H1 (cell line): ENCODE data around the gene COG7. TPM values are rescaled to one million over a fixed set of nuclear protein-coding genes. Genes with fewer than 3 reads are reported as not detected.
A peak's percentile ranks its signal among the peaks of the same experiment; 100 is the strongest.

ENCODE experiments used
- CTCF ChIA-PET: fragments of 300-600 bp; sonication (Branson Sonifier 250); formaldehyde crosslinking; loops from one replicate; lab custom pipeline; 2021; ENCODE audit not compliant: partially characterized antibody; lab: Charles Lee
- POLR2A ChIA-PET: fragments of 300-600 bp; sonication (Branson Sonifier 250); formaldehyde crosslinking; loops from one replicate; lab custom pipeline; 2021; ENCODE audit warnings: inconsistent platforms; ENCODE audit not compliant: partially characterized antibody; lab: Charles Lee
- DNase-seq, 2 experiments: peaks; one replicate each; pipeline versions ENCODE4 v3.0.0 to v3.0.0-alpha.2; 2010 to 2022; ENCODE audit warnings: low spot score in 2 of 2, low read depth in 1 of 2, mixed read lengths in 1 of 2
- FAIRE-seq: peaks from 2 replicates; lab custom pipeline; 2011; peaks lifted over from hg19 to GRCh38; lab: Jason Lieb, UNC
- H2AFZ ChIP-seq: 2 replicates; pipeline ENCODE4 v1.8.1; 2012; ENCODE audit warnings: low read length, inconsistent platforms
- H2AK5ac ChIP-seq: 2 replicates; pipeline ENCODE4 v1.6.1; 2013; ENCODE audit warnings: low read depth, low read length
- H2BK120ac ChIP-seq: replicated peaks from 2 replicates; pipeline ENCODE3; 2013; ENCODE audit warnings: low read depth, low read length, inconsistent platforms
- H2BK12ac ChIP-seq: 2 replicates; pipeline ENCODE4 v1.6.1; 2013; ENCODE audit warnings: low read depth, low read length
- H2BK15ac ChIP-seq: 2 replicates; pipeline ENCODE4 v1.6.1; 2013; ENCODE audit warnings: low read length
- H2BK20ac ChIP-seq: 2 replicates; pipeline ENCODE4 v1.6.1; 2013; ENCODE audit warnings: low read length
- H2BK5ac ChIP-seq: 2 replicates; pipeline ENCODE4 v1.6.1; 2013; ENCODE audit warnings: low read depth, low read length
- H3K14ac ChIP-seq: 2 replicates; pipeline ENCODE4 v1.6.1; 2013; ENCODE audit warnings: inconsistent platforms; ENCODE audit not compliant: insufficient read length
- H3K18ac ChIP-seq: 2 replicates; pipeline ENCODE4 v1.6.1; 2013; ENCODE audit warnings: low read length; ENCODE audit errors: extremely low read depth
- H3K23ac ChIP-seq: 2 replicates; pipeline ENCODE4 v1.6.1; 2013; ENCODE audit warnings: inconsistent platforms; ENCODE audit not compliant: insufficient read length
- H3K23me2 ChIP-seq: 2 replicates; pipeline ENCODE4 v1.6.1; 2013; ENCODE audit warnings: low read depth, low read length
- H3K27ac ChIP-seq: 2 replicates; pipeline ENCODE4 v1.6.1; 2011; ENCODE audit warnings: low read depth, low read length, inconsistent platforms
- H3K27me3 ChIP-seq, 4 experiments: replicated peaks in 1 of 4; 1 replicate in 1 of 4; 2 replicates in 3 of 4; pipeline versions ENCODE4 v1.6.1 to v1.8.1; 2011 to 2013; ENCODE audit warnings: low read length in 3 of 4, mild to moderate bottlenecking in 3 of 4, inconsistent platforms in 2 of 4, mixed read lengths in 2 of 4, moderate library complexity in 1 of 4; ENCODE audit not compliant: control insufficient read depth in 3 of 4, insufficient read depth in 3 of 4; ENCODE audit errors: extremely low read depth in 1 of 4
- H3K36me3 ChIP-seq, 4 experiments: 2 replicates each; pipeline versions ENCODE4 v1.6.1 to v1.8.1; 2011 to 2013; ENCODE audit warnings: mild to moderate bottlenecking in 4 of 4, low read length in 3 of 4, moderate library complexity in 2 of 4, control low read depth in 1 of 4, inconsistent platforms in 1 of 4; ENCODE audit not compliant: insufficient read depth in 4 of 4, control insufficient read depth in 2 of 4
- H3K4ac ChIP-seq: replicated peaks from 2 replicates; pipeline ENCODE3; 2013; ENCODE audit warnings: low read length, low read depth, mixed read lengths, inconsistent platforms; ENCODE audit not compliant: insufficient read length
- H3K4me1 ChIP-seq, 4 experiments: replicated peaks in 1 of 4; 1 replicate in 1 of 4; 2 replicates in 3 of 4; pipeline versions ENCODE4 v1.6.1 to v1.8.1; 2011 to 2013; ENCODE audit warnings: low read length in 3 of 4, inconsistent platforms in 2 of 4, mixed read lengths in 1 of 4; ENCODE audit not compliant: insufficient read depth in 4 of 4, control insufficient read depth in 3 of 4
- H3K4me2 ChIP-seq, 2 experiments: 2 replicates each; pipeline versions ENCODE4 v1.6.1 to v1.8.1; 2011 to 2013; ENCODE audit warnings: low read depth in 2 of 2, low read length in 2 of 2, control low read depth in 1 of 2, inconsistent platforms in 1 of 2, mild to moderate bottlenecking in 1 of 2; ENCODE audit not compliant: insufficient read depth in 1 of 2
- H3K4me3 ChIP-seq, 4 experiments: fragments of 200-600, 300-600 bp in 1 of 4; sonication (generic), shearing (Covaris generic), sonication (Bioruptor Twin) in 1 of 4; 2 replicates each; pipeline versions ENCODE4 v1.5.1 to v1.8.1; 2011 to 2016; ENCODE audit warnings: low read length in 4 of 4, low read depth in 3 of 4, control low read depth in 2 of 4, inconsistent platforms in 2 of 4, mild to moderate bottlenecking in 2 of 4, mixed read lengths in 1 of 4, moderate library complexity in 1 of 4; ENCODE audit not compliant: insufficient read depth in 2 of 4; ENCODE audit errors: extremely low read depth in 1 of 4
- H3K56ac ChIP-seq: replicated peaks from 2 replicates; pipeline ENCODE3; 2013; ENCODE audit warnings: low read depth, mild to moderate bottlenecking, mixed read lengths, low read length, inconsistent platforms; ENCODE audit not compliant: insufficient read length
- H3K79me1 ChIP-seq: 2 replicates; pipeline ENCODE4 v1.6.1; 2013; ENCODE audit warnings: low read depth, low read length, control low read depth
- H3K79me2 ChIP-seq, 2 experiments: 2 replicates each; pipeline versions ENCODE4 v1.6.1 to v1.8.1; 2012 to 2013; ENCODE audit warnings: low read length in 2 of 2, mild to moderate bottlenecking in 2 of 2, inconsistent platforms in 1 of 2; ENCODE audit not compliant: insufficient read depth in 2 of 2, control insufficient read depth in 1 of 2
- H3K9ac ChIP-seq, 4 experiments: replicated peaks in 1 of 4; 1 replicate in 1 of 4; 2 replicates in 3 of 4; pipeline versions ENCODE4 v1.6.1 to v1.8.1; 2011 to 2013; ENCODE audit warnings: low read depth in 3 of 4, low read length in 3 of 4, control low read depth in 2 of 4, mild to moderate bottlenecking in 2 of 4, moderate library complexity in 2 of 4, inconsistent platforms in 1 of 4; ENCODE audit errors: extremely low read depth in 1 of 4
- H3K9me3 ChIP-seq, 2 experiments: 2 replicates each; pipeline versions ENCODE4 v1.6.1 to v1.8.1; 2012 to 2013; ENCODE audit warnings: mild to moderate bottlenecking in 2 of 2, moderate library complexity in 2 of 2, control low read depth in 1 of 2, inconsistent platforms in 1 of 2, low read depth in 1 of 2, low read length in 1 of 2, mixed read lengths in 1 of 2; ENCODE audit not compliant: insufficient read depth in 2 of 2
- H4K20me1 ChIP-seq, 2 experiments: replicated peaks in 1 of 2; 2 replicates each; pipeline versions ENCODE3 to v1.8.1; 2011 to 2013; ENCODE audit warnings: inconsistent platforms in 2 of 2, low read length in 2 of 2, mild to moderate bottlenecking in 1 of 2; ENCODE audit not compliant: insufficient read depth in 2 of 2, control insufficient read depth in 1 of 2
- H4K5ac ChIP-seq: 2 replicates; pipeline ENCODE4 v1.6.1; 2013; ENCODE audit warnings: low read length, low read depth, mixed read lengths, inconsistent platforms; ENCODE audit not compliant: insufficient read length
- H4K8ac ChIP-seq: 2 replicates; pipeline ENCODE4 v1.8.0; 2013; ENCODE audit warnings: mild to moderate bottlenecking, moderate library complexity, low read length, inconsistent platforms; ENCODE audit not compliant: insufficient read depth; ENCODE audit errors: extremely low read depth
- H4K91ac ChIP-seq: replicated peaks from 2 replicates; pipeline ENCODE3; 2013; ENCODE audit warnings: low read length, mixed read lengths, inconsistent platforms; ENCODE audit not compliant: insufficient read length
- BRCA1 ChIP-seq: IDR thresholded peaks from 2 replicates; pipeline ENCODE4 v1.6.1; 2012; ENCODE audit warnings: low read depth, low read length, improper control_type of control experiment
- CBX5 ChIP-seq: fragments of 300-800, 300-1000 bp; sonication (generic); IDR thresholded peaks from 2 replicates; pipeline ENCODE4 v1.7.1; 2016; ENCODE audit warnings: antibody characterized with exemption, low read length, low read depth
- CHD2 ChIP-seq: IDR thresholded peaks from 2 replicates; pipeline ENCODE4 v1.6.1; 2012; ENCODE audit warnings: low read length, improper control_type of control experiment
- JUND ChIP-seq: IDR thresholded peaks from 2 replicates; pipeline ENCODE4 v1.6.1; 2011; ENCODE audit warnings: mild to moderate bottlenecking, improper control_type of control experiment, low read length
- KDM5A ChIP-seq: fragments of 200-600 bp; IDR thresholded peaks from 2 replicates; pipeline ENCODE4 v1.7.1; 2012; ENCODE audit warnings: mild to moderate bottlenecking, low read length, inconsistent platforms, mixed read lengths
- PHF8 ChIP-seq: fragments of 200-600 bp; sonication (generic); conservative IDR thresholded peaks from 2 replicates; pipeline ENCODE4 v1.7.1; 2012; ENCODE audit warnings: low read depth, mild to moderate bottlenecking, inconsistent platforms, low read length, moderate library complexity
- SRF ChIP-seq: IDR thresholded peaks from 2 replicates; pipeline ENCODE4 v1.6.1; 2011; ENCODE audit warnings: mild to moderate bottlenecking, low read depth, low read length, moderate library complexity
- WGBS, 2 experiments: shearing (Covaris generic) in 1 of 2; methylation state at CpG; one replicate each; pipeline versions ENCODE4 v1.1.6 to v1.1.7; 2013 to 2015; ENCODE audit warnings: low lambda C conversion rate in 2 of 2, mixed read lengths in 2 of 2, inconsistent platforms in 1 of 2, low coverage in 1 of 2, missing lambda C conversion rate in 1 of 2; ENCODE audit not compliant: insufficient replicate concordance in 2 of 2, insufficient coverage in 1 of 2, insufficient read length in 1 of 2; ENCODE audit errors: extremely low coverage in 1 of 2, missing lambda C conversion rate in 1 of 2; 5-methylcytosine and 5-hydroxymethylcytosine counted together
- polyA plus RNA-seq, 7 experiments: library from polyadenylated mRNA; depleted of rRNA in 3 of 7; stranded (reverse) in 5 of 7; unstranded in 2 of 7; fragments of >200 nt in 5 of 7; fragments of 200-250 nt in 2 of 7; gene quantifications; 1 replicate in 5 of 7; 2 replicates in 1 of 7; 4 replicates in 1 of 7; pipeline versions ENCODE4 v1.2.1 to v1.2.3, GENCODE V29; 2011 to 2013; ENCODE audit warnings: missing spikeins in 2 of 7, mixed read lengths in 2 of 7
- total RNA-seq: library from RNA; stranded (reverse); fragmentation: NEBNext Ultra II Directional; extraction: Animal tissue kit (Norgen Biotek cat#: 25700); gene quantifications from 2 replicates; pipeline ENCODE4 v1.2.1, GENCODE V29; 2021

The COG7 gene
- total and polyA plus RNA-seq, 2 of the 8 experiments (the other 6 are each of a cell fraction or from before 2014, with no cell fraction given) = 17.2 to 40.4 TPM

DNA sequence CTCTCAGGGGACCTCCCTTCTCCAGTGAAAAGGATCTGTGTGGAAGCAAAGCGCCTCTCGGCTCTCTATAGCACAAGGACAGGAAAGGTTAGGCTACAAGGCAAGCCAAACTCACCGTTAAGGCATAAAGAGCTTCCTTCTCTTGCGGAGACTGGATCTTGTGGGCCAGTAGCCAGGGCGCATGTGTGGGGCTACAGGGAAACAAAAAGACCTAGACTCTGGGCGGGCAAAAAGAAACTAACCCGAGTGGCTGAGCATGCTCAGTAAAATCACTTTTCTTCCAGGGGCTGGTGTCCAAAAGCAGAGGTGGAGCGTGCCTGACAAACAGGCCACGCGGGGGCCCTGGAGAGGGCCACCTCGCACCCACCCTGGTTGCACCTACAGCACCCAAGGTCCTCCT, 41.2 kb upstream of the COG7 start:
- H3K18ac ChIP-seq = no peak overlapping the region
- DNase-seq (no peak), FAIRE-seq (no peak)
- H3K79me1 ChIP-seq = peaks cover 8% of the 10 kb centered on the region; the same call in 1 of the 2 replicates
- 89% methylated on average over 11 of the region's 11 CpGs; no CpG with 5 or more reads in 1 of the 2 experiments for WGBS, 2 experiments
- no peak overlapping the region for H3K4ac ChIP-seq
- no peak overlapping the region for H3K23ac ChIP-seq
- H3K27ac ChIP-seq = no peak overlapping the region
- no peak overlapping the region for H4K5ac ChIP-seq
- peak overlapping the region; percentile 6; the same call in 1 of the 2 replicates for H4K8ac ChIP-seq
- no peaks in the 10 kb centered on the region for H3K9me3 ChIP-seq
- H3K9ac ChIP-seq = no peak overlapping the region
- peaks cover 0 to 33% of the 10 kb centered on the region in 2 experiments; a peak in 3 of 4 replicates for H3K79me2 ChIP-seq
- H3K14ac ChIP-seq = no peak overlapping the region
- no peak overlapping the region for H2BK120ac ChIP-seq
- ChIA-PET POLR2A (interaction anchor here (8.6 kb wide), 1 partner anchor 15 kb away, joined by 63 read pairs; the partner anchor contains the start of gene GGA2), CTCF (interaction anchor here (1.5 kb wide), 1 partner anchor 41 kb away, joined by 3 read pairs; the partner anchor contains the start of gene COG7)
- H3K4me2 ChIP-seq = no peak overlapping the region
- H3K36me3 ChIP-seq = peaks cover 31 to 62% (median 56%) of the 10 kb centered on the region in 4 experiments
- H3K4me1 ChIP-seq = peaks cover 0 to 5% (median 0%) of the 10 kb centered on the region in 4 experiments; a peak in 2 of 7 replicates
- H3K23me2 ChIP-seq = no peaks in the 10 kb centered on the region
- H2BK15ac ChIP-seq = no peak overlapping the region
- H2BK5ac ChIP-seq = no peak overlapping the region
- H2AFZ ChIP-seq = no peak overlapping the region
- no peak for TF ChIP-seq CHD2
- TF ChIP-seq PHF8 = no peak
- TF ChIP-seq CBX5 = no peak
- no peak for TF ChIP-seq KDM5A
- no peak for TF ChIP-seq SRF
- TF ChIP-seq BRCA1 = no peak
- TF ChIP-seq JUND = no peak
- H2BK12ac ChIP-seq = no peak overlapping the region
- no peak overlapping the region for H2BK20ac ChIP-seq
- H4K91ac ChIP-seq = no peak overlapping the region
- H3K56ac ChIP-seq = no peak overlapping the region
- no peaks in the 10 kb centered on the region for H3K27me3 ChIP-seq
- no peak overlapping the region for H2AK5ac ChIP-seq
- H3K4me3 ChIP-seq = no peak overlapping the region
- peaks cover 17 to 25% of the 10 kb centered on the region in 2 experiments for H4K20me1 ChIP-seq
